ENCODE data around the gene ADCY5.

ADCY5 gene

GRCh38 chr3:123429362-123430125 lies 19.3 kb downstream of the ADCY5 start:
- DNase-seq (ENCODE audit: low read depth), result no peak

GRCh38 chr3:123424999-123425712 lies 23.7 kb downstream of the ADCY5 start:
- no peak for DNase-seq (ENCODE audit: low read depth)

DNA sequence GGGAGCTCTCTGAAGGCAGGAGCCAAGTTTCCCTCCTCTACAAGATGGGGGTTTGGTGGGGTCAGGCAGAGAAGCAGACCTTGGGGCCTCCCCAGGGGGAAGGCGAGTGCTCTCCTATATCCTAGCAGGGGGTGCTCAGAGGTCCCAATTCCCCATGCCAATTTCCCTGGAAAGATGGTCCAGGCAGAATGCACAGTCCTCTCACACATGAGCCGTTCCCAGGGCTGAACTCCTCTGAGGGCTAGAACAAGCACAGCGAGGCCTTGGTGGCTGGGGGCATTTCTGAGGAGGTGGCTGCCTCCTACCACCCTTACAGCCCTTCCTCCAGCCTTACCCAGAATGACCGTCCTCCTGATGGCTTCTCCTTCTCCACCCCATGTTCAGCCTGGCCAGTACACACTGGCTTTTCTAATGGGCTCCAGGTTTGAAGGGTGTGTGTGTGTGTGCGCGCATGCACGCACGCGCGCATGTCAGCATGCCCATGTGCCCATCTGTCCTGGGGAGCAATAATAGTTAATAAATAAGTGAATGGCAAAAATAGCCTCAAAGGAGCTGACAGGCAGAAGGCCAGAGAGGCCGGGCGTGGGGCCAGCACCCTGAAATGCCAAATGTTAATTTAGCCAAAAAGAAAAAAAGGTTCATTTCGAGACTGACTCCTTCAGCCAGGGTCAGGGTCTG lies 24.4 kb downstream of the ADCY5 start:
- DNase-seq (ENCODE audit: low read depth), result no peak

DNA sequence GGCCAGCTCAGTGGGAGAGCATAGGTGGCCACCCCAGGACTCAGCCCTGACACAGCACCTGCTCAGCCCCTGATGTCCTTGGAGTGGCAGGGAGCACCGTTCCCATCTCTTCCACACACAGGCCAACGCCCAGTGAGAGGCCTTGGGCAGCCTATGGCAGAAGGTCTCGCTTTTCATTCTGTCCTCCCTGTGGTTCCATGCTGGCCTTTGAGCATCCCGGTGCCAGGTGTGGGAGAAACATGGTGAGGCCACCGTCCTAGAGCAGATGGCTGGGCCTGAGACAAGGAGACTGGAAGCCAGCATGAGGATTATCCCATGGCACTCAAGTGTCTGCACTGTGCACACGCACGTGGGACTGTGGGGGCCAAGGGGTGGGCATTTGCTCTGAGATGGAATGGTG lies 25.1 kb downstream of the ADCY5 start:
- DNase-seq (ENCODE audit: low read depth), result no peak

DNA sequence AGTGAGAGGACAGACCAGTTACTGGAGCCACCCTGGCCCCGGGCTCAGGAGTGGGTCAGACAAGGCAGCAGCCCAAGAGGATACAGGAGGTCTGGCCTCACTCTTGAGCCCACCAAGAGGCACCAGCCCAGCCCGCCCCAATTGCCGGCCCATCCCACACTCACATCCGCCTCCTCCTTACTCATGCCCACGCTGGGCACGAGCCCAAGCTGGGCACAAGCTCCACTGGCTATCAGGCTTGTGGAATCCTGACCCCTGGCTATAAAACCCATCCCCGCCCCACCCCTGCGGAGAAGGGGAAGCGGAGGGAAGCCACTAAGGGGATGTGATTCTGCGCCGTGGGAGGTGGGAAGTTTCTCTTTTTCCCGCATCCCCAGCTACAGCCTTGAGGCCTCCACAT lies 25.9 kb downstream of the ADCY5 start:
- no peak for DNase-seq (ENCODE audit: low read depth)

DNA sequence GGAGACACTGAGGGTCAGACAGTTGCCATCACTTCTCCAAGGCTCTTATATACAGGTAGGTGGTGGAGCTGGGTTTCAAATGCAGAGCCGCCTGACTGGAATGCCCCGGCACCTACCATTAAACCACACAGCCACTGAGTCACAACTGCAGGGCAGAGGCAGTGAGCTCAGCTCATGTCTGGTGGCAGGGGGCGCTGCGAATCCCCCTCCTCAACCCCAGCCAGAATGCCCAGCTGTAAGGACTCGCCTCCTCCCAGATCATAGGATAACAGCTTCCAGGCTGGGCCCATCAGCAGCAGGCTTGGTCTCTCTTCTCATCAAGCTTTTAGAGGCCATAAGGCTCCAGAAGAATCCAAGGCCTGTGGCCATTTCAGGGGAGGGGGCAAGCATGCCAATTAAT lies 26.4 kb downstream of the ADCY5 start:
- DNase-seq (ENCODE audit: low read depth), result no peak

DNA sequence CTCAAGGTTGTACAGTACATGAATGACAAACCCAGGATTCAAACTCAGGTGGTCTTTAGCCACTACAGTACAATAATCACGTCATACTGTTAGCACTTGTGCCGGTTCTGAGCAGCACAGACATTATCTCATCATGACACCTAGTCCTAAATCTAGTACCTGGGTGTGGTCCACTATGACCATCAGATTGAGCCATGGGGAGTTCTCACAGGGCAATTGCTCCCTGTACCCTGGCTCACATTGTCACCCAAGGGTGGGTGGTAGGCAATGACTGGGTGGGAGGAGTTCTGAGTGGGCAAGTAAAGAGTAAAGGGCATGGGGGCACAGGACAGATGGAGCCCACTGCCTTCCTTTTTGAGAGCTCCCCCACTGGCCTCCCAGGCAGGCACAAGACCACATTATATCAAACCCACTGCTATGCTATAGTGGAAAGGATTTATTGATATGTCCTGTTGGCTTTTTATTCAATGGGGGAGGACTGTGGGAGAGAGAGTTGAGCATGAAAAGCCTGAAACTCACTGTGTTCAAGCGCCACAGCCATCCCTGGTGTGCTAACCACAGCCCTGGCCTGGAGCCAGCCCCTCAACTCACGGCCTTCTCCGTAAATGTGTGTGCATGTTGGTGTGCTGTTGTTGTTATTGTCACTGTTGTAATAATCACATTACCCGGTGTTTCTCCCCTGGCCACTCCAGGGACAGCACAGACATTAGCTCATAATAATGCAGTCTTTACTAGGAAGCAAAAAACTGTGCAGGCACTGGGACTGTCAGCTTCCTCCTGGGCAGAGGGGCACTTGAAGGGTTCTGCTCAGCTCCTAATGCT lies 27.3 kb downstream of the ADCY5 start:
- DNase-seq (ENCODE audit: low read depth), result no peak

DNA sequence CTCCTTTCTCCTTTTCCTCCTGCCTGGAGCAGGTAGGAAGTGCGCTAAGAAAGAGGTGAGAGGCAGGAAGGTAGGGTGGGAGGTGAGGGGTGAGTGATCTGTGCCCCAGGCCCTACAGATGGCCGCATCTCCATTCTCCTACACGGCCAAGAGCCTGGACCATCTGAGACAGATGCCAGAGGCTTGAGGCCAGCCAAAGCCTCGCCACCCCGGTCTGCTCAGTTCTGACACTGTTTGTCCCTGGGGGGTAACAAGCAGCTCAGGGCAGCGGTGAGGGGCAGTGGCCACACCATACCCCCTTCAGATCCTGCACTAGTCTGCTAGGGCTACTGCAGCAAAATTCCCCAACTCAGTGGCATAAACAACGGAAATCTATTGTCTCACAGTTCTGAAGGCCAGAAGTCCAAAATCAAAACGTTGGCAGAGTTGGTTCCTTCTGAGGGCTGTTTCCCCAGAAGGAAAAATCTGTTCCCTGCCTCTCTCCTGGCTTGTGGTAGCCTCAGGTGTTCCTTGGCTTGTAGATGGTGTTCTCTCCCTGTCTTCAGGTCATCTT lies 28.4 kb downstream of the ADCY5 start:
- no peak for DNase-seq (ENCODE audit: low read depth)

DNA sequence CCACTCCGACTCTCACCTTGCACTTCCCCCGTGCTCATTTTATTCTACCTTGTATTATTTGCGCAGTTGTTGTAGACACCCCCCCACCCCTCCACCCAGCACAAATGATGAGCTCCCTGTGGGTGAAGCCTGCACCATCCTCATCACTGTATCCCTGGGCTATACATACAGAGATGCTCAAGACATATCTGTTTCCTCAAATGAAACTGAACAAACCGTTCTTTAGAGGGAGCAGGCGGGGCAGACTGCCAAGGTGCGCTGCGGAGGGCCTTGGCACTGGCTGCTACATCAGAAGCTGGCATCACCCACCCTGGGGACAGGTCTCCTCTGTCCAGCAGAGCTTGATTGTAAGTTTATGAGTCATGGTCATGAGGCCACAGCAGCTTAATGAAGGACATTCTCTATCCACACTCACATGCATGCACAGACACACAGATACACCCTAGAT lies 29.0 kb downstream of the ADCY5 start:
- DNase-seq (ENCODE audit: low read depth), result no peak

DNA sequence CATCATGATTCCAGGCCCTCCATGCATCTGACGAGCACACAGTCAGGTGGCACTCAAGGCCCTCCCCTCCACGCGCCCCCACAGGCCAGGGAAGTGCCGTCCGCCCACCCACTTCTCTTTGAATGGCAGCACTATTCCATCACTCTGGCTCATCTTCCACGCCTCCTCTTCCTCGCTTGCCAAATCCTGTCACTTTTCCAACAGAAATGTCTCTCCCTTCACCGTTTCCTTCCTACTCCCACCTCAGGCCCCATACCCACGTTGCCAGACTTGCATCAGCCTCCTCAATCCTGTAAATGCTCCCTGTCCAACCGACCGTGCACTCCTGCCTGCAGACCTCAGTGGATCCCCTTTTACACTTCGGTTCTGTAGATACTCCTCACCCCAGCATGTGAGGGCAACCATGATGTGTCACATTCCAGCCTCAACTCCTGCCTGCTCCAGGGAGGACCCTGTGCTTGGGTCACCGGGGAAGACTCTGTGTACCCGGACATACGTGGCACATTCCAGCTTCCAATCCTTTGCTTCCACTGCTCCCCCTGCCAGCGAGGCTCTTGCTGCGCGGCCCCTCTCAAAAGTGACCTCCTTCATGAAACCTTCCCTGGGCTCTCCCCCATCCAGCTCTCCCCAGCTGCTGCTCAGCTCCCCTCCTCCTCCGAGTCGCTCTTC lies 29.6 kb downstream of the ADCY5 start:
- no peak for DNase-seq (ENCODE audit: low read depth)

- no peak for DNase-seq (ENCODE audit: low read depth)
Measured at GRCh38 chr3:123416647-123417046, 32.2 kb downstream of the ADCY5 start.

DNA sequence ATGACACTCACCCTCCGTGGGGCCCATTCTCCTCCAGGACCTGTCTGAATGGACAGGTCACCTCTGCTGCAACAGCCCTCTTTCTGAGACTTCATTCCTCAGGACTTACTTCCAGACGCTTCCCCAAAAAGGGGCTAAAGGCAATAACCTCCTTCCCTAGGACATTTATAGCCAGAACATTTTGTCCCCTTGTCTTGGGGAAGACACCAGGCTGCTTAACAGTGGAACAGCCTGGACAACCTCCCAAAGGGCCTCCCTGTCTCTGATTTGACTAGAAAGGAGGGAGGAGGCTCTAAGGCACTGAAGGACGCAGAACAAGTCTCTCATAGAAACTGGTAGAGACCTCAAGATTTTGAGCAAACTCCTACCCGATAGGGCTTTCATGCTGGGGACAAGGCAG lies 32.7 kb downstream of the ADCY5 start:
- DNase-seq (ENCODE audit: low read depth), result no peak

DNA sequence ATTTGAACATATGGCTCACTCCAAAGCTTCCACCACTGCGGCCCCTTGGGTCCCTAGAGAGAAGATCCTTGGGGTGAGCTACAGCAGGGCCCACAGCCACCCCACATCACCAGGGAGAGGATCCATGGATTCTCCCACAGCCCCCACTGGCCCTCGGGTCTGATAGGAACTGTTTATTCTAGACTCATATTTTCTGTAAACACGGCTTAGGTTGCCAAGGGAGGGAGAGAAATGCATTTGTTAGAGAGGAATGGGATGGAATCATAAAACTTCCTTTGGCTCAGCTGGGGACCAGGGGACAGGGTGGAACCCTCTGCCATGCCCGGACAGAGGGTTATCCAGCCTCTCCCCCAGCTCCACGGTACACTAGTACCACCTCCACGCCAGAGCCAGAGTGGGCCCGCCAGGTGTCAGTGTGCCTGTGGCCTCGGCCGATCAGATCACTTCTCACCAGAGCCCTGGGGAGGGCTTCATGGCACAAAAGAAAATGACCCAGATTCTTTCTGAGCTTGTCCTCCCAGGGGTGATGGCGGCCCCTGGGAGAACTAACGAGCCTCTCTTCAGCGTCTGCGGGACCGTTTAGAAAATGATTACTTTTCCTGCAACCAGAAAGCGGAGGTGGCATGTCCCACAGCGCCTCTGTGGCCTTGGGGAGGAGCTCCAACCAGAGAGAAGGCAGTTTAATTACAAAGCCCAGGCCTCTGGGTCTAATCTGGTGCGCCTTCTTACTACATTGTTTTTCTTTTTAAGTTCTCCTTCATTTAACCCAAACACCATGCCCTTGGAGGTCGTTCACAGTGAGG lies 33.7 kb downstream of the ADCY5 start:
- no peak for DNase-seq (ENCODE audit: low read depth)

GRCh38 chr3:123412811-123413604 lies 35.9 kb downstream of the ADCY5 start:
- no peak for DNase-seq (ENCODE audit: low read depth)

- DNase-seq (ENCODE audit: low read depth), result no peak
Measured at GRCh38 chr3:123412076-123412475, 36.8 kb downstream of the ADCY5 start.

DNA sequence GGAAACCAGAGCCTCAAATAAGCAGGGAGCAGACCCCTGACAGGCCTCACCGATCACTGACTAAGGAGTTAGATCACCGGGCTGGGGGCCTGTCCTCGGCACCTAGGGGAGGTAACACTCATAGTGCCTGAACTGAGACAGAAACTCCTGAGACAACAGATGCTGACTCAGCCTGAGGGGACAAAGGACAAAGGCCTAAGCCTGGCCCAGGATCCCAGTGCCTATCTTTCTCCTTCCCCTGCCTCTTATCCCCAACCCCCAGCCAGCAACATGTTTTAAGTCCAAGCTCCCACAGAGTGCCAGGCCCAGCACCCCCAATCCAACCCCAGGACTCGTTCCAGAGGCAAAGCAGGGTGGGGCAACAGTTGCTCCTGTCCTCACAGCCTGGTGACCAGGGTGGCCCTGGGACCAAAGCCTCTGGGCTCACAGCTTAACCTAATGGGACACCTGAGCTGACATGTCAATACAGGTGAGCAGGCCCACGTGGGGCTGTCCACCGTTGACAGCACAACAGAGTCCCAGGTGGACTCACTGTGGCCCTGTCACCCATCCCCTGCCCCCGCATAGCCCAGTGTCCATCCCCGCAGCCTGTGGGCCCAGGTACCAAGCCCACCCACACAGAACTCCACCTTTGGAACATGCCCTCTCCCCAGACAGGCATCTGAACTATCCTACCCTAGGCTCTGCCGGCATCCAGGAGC lies 37.4 kb downstream of the ADCY5 start:
- DNase-seq (ENCODE audit: low read depth), result no peak

DNA sequence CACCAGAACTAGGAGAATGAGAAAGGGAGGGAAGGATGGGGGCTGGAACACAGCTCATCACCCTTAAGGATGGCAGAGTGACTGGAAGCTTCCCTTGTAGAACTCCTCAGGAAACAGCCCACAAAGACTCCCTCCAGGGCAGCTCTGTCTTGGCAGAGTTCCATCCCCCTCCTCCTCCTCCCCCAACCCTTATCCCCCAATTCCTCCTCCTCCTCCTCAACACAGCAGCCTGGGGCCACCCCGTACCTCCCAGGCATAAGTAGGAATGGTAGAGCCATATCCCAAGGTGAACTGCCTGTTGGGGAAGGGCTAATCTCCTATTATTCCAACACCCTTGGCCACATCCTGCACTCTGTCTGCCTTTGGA lies 38.8 kb downstream of the ADCY5 start:
- DNase-seq (ENCODE audit: low read depth), result no peak

DNA sequence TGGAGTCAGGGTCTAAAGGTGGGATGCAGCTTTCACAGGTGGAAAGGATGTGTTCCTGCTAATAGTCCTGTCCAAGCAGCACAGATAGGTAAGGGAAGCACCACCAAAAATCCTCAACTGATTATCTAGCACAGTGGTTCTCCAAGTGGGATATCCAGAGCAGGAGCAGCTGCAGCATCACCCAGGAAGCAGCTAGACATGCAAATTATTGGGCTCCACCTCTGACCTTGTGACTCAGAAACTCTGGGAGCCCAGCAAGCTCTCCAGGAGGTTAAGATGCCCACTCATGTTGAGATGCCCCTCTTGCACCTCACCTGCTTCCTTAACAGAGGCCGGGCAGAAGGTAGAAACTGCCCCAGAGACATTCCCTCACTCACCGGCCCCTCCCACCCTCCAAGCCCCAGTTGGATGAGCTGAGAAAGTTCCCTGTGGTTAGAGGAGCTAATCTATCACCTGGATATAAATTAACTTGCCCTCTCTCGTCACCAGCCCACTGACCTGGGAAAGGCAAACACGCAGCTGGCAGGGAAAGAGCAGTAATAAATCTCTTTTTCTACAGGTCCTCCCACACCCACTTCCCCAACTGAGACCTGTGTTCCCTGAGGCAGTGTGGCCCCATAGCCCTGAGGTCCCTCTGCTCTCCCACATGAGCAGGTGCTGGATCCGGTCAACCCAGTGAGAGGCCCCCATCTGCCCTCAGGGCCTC lies 39.3 kb downstream of the ADCY5 start:
- DNase-seq (ENCODE audit: low read depth), result no peak
